ENCODE results near the gene PCDHB11.
"Not testable (repeated sequence)": the region's sequence is repeated elsewhere in the genome, so short reads cannot be mapped to it uniquely, and the experiment has no call there.

DNA sequence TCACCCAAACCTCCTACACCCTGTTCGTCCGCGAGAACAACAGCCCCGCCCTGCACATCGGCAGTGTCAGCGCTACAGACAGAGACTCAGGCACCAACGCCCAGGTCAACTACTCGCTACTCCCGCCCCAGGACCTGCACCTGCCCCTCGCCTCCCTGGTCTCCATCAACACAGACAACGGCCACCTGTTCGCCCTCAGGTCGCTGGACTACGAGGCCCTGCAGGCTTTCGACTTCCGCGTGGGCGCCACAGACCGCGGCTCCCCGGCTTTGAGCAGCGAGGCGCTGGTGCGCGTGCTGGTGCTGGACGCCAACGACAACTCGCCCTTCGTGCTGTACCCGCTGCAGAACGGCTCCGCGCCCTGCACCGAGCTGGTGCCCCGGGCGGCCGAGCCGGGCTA is 1.7 kb downstream of the PCDHB11 start:
- TF ChIP-seq, protein P1, sequence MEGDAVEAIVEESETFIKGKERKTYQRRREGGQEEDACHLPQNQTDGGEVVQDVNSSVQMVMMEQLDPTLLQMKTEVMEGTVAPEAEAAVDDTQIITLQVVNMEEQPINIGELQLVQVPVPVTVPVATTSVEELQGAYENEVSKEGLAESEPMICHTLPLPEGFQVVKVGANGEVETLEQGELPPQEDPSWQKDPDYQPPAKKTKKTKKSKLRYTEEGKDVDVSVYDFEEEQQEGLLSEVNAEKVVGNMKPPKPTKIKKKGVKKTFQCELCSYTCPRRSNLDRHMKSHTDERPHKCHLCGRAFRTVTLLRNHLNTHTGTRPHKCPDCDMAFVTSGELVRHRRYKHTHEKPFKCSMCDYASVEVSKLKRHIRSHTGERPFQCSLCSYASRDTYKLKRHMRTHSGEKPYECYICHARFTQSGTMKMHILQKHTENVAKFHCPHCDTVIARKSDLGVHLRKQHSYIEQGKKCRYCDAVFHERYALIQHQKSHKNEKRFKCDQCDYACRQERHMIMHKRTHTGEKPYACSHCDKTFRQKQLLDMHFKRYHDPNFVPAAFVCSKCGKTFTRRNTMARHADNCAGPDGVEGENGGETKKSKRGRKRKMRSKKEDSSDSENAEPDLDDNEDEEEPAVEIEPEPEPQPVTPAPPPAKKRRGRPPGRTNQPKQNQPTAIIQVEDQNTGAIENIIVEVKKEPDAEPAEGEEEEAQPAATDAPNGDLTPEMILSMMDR (IDR thresholded peaks at IDR 0.05), result not testable (repeated sequence)
- TF ChIP-seq POLR2A (IDR thresholded peaks at IDR 0.05), result not testable (repeated sequence)

All from thyroid gland (tissue), 4 donors.